IPS DF 4.7 (cell line): ENCODE results near the gene WDR48.

ENCODE experiments used
- DNase-seq: peaks from one replicate; pipeline ENCODE4 v3.0.0-alpha.2; 2013; ENCODE audit warnings: low spot score; ENCODE audit errors: extremely low read depth

The WDR48 gene

DNA sequence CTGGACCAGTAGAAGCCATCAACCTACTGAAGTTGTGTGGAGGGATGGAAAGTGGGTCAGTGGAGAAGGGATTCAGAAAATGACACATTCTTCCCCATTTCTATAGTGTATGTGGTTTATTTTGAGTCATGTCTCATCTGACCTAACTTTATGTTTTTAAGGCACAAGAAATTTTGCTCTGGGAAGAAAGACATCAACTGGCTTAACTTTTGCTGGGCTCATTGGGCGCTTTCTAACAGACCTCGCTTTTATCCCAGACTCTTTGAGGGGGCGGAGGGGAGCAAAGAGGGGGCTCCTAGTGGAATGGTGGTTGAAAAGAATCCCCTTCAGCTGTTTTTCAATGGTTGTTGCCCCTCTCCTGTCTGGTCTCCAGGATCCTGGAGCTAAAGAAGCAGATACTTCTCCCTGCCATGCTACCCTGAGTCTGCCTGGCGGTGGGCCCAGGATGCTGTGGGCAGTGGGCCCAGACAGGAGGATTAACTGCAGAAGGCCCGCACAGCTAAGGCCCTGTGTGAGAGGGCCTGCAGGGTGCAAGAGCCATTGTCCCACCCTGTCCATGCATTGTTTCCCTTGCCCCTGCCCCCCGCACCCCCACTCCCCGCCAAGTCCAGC is 87.1 kb downstream of the WDR48 start:
- DNase-seq = no peak

GRCh38 chr3:39139442-39139841 is 87.6 kb downstream of the WDR48 start:
- DNase-seq = no peak

GRCh38 chr3:39140341-39140971 is 88.6 kb downstream of the WDR48 start:
- DNase-seq = no peak

DNA sequence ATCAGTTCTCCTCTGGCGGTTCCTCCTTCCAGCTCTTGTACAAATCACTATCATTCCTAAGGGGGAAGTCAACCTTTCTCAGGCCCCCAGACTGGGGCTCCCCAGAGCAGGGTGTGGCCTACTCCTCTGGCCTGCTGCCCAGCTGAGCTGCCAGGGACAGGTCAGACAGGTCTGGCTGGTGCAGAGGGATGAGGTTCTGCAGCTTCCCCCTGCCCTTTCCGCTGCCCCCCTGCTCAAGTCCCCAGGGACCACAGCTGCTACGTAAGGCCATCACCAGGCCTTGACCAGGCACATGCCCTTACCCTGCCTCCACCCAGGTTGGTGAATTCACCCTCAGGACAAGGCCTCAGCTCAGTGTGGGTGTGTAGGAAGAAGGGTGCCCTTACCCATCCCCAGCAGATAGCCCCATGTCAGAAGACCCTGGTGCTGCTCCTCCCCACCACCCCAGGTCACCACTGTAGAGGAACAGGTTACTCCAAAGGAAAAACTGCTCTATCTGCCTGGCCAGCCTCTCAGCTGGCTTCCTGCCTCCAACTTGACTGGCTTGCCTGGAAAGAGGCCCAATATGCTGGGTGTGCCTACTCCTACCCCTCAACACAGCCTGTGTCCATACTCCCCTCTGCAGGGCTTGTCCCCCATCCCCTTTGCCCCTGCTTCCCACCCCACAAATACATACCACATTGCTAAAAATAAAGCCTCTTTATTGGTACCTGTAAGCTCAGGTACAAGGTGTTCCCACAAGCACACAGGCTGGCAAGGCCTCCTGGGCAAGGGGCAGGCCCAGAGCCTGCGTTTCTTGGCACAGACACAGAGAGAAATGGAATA is 89.6 kb downstream of the WDR48 start:
- no peak for DNase-seq

DNA sequence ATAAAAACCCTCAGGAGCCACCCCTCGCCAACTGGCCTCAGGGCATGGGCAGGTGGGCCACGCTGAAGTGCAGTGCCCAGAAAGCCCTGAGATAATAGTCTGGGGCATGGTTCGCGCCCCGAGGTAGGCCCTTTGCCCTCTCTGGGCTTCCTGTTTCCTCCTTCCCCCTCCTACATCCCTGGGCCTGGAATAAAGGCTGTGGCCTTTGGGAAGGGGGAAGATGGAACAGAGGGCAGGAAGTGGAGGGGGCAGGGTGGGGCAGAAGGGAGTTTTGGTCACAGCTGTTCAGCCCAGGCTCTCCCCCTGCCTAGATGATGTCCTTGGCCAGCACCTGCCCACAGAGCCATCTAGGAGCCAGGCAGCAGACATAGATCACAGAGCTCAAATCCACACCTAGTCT is 90.3 kb downstream of the WDR48 start:
- DNase-seq = no peak

- no peak for DNase-seq
These were observed 91.5 kb downstream of the WDR48 start for GRCh38 chr3:39143051-39143885.

- DNase-seq = no peak
These were observed 92.4 kb downstream of the WDR48 start for GRCh38 chr3:39144095-39144747.

DNA sequence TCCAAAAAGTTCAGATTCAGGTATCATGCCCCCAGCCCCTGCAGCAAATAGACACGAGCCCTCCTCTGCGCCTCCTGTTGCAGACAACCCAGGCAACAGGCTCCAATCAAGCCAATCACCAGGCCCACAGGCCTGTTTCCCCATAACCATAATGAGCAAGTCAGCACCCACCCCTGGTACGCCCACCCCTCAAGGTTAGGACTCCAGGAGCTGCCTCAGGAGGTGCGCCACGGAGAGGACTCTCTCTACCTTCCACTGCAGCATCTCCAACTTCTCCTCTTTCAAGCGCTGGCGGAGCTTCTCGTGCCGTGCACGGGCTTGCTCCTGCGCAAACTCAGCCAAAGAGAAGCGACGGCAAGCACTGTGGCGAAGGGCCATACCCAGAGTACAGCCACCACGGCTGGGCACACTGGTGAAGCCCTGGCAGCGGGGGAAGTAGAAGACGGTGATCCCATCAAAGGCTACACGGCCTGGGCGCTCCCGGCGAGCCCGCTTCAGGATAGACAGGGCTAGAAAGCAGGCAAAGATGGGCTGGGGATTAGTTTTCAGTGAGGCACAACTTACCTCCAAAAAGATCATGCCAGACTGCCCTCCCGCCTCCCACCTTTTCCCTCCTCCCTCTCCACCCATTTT is 93.0 kb downstream of the WDR48 start:
- no peak for DNase-seq

GRCh38 chr3:39146083-39146501 is 94.3 kb downstream of the WDR48 start:
- DNase-seq = no peak
